HG03457 (cell line): ENCODE measurements around the gene ARL8A.
"Not testable (repeated sequence)": the region's sequence is repeated elsewhere in the genome, so short reads cannot be mapped to it uniquely, and the experiment has no call there.

Experiments used
- ATAC-seq: cut with Tn5 transposase; IDR thresholded peaks from one replicate; pipeline ENCODE4 v1.9.1; 2021; ENCODE audit warnings: moderate number of reproducible peaks; ENCODE audit not compliant: unreplicated experiment

The ARL8A gene

GRCh38 chr1:202159534-202160371, 15.2 kb upstream of the ARL8A start:
- no peak for ATAC-seq

- no peak for ATAC-seq
Measured at GRCh38 chr1:202158810-202159533, 14.4 kb upstream of the ARL8A start.

GRCh38 chr1:202157945-202158344, 13.4 kb upstream of the ARL8A start:
- ATAC-seq: no peak

- ATAC-seq: no peak
Measured at GRCh38 chr1:202156590-202156989, 12.1 kb upstream of the ARL8A start.

- no peak for ATAC-seq
Measured at GRCh38 chr1:202155478-202156021, 11.0 kb upstream of the ARL8A start.

GRCh38 chr1:202154766-202155477, 10.4 kb upstream of the ARL8A start:
- no peak for ATAC-seq

- ATAC-seq: no peak
Measured at GRCh38 chr1:202154148-202154765, 9.7 kb upstream of the ARL8A start.

- no peak for ATAC-seq
Measured at GRCh38 chr1:202153284-202153683, 8.7 kb upstream of the ARL8A start.

- ATAC-seq: no peak
Measured at GRCh38 chr1:202152399-202152798, 7.9 kb upstream of the ARL8A start.

GRCh38 chr1:202151045-202151444, 6.5 kb upstream of the ARL8A start:
- ATAC-seq: no peak

- ATAC-seq: no peak
Measured at GRCh38 chr1:202150602-202151001, 6.1 kb upstream of the ARL8A start.

GRCh38 chr1:202150187-202150586, 5.7 kb upstream of the ARL8A start:
- ATAC-seq: no peak

- no peak for ATAC-seq
Measured at GRCh38 chr1:202149566-202149965, 5.0 kb upstream of the ARL8A start.

- ATAC-seq: no peak
Measured at GRCh38 chr1:202148391-202148790, 3.9 kb upstream of the ARL8A start.

- no peak for ATAC-seq
Measured at GRCh38 chr1:202146993-202147392, 2.5 kb upstream of the ARL8A start.

- ATAC-seq: no peak
Measured at GRCh38 chr1:202146279-202146678, 1.7 kb upstream of the ARL8A start.

GRCh38 chr1:202145744-202146140, 1.2 kb upstream of the ARL8A start:
- ATAC-seq: not testable (repeated sequence)

GRCh38 chr1:202145068-202145743, 669 bp upstream of the ARL8A start:
- no peak for ATAC-seq

GRCh38 chr1:202143768-202144401, 652 bp downstream of the ARL8A start:
- ATAC-seq: no peak
